Stimulated activated CD4-positive, alpha-beta T cell treated with anti-CD3 and anti-CD28 coated beads, TNF-alpha, amount 100 ng/mL, for 48 hours (primary cell): ENCODE measurements around the gene MEOX1.

Experiments used
- DNase-seq, 3 donors: peaks; one replicate each; pipeline ENCODE4 v3.0.0-alpha.2; 2020; ENCODE audit warnings: low read depth in 3 of 3

The MEOX1 gene

GRCh38 chr17:43658900-43659299 lies 2.8 kb downstream of the MEOX1 start:
- DNase-seq, result no peak

- DNase-seq, result no peak
Observed at GRCh38 chr17:43655693-43656255, 5.9 kb downstream of the MEOX1 start.

- DNase-seq, result no peak
Observed at GRCh38 chr17:43652124-43652480, 9.6 kb downstream of the MEOX1 start.

- no peak for DNase-seq
Observed at GRCh38 chr17:43650471-43650870, 11.3 kb downstream of the MEOX1 start.

GRCh38 chr17:43648916-43649315 lies 12.8 kb downstream of the MEOX1 start:
- DNase-seq, result no peak

GRCh38 chr17:43645765-43646481 lies 15.8 kb downstream of the MEOX1 start:
- no peak for DNase-seq

GRCh38 chr17:43645450-43645764 lies 16.3 kb downstream of the MEOX1 start:
- no peak for DNase-seq

GRCh38 chr17:43644081-43644480 lies 17.6 kb downstream of the MEOX1 start:
- DNase-seq, result no peak

- no peak for DNase-seq
Observed at GRCh38 chr17:43641416-43641815, 20.3 kb downstream of the MEOX1 start.

- DNase-seq, result no peak
Observed at GRCh38 chr17:43640491-43641252, 21.1 kb downstream of the MEOX1 start.

- DNase-seq, result no peak
Observed at GRCh38 chr17:43637563-43638323, 24.0 kb downstream of the MEOX1 start.

GRCh38 chr17:43636426-43636825 lies 25.3 kb downstream of the MEOX1 start:
- no peak for DNase-seq

- DNase-seq, result no peak
Observed at GRCh38 chr17:43634591-43635125, 27.1 kb downstream of the MEOX1 start.

GRCh38 chr17:43632221-43632620 lies 29.5 kb downstream of the MEOX1 start:
- DNase-seq, result no peak

GRCh38 chr17:43631429-43631828 lies 30.3 kb downstream of the MEOX1 start:
- no peak for DNase-seq

GRCh38 chr17:43628089-43628650 lies 33.6 kb downstream of the MEOX1 start:
- no peak for DNase-seq

GRCh38 chr17:43627653-43628052 lies 34.1 kb downstream of the MEOX1 start:
- DNase-seq, result no peak

GRCh38 chr17:43626023-43626422 lies 35.7 kb downstream of the MEOX1 start:
- no peak for DNase-seq

GRCh38 chr17:43625606-43626005 lies 36.1 kb downstream of the MEOX1 start:
- DNase-seq, result no peak

GRCh38 chr17:43620581-43620980 lies 41.1 kb downstream of the MEOX1 start:
- DNase-seq, result no peak

- no peak for DNase-seq
Observed at GRCh38 chr17:43620147-43620546, 41.6 kb downstream of the MEOX1 start.

GRCh38 chr17:43619705-43620104 lies 42.0 kb downstream of the MEOX1 start:
- no peak for DNase-seq
